Measurements from ENCODE around the gene ASPSCR1.
"Not testable (repeated sequence)": the region's sequence is repeated elsewhere in the genome, so short reads cannot be mapped to it uniquely, and the experiment has no call there.

DNA sequence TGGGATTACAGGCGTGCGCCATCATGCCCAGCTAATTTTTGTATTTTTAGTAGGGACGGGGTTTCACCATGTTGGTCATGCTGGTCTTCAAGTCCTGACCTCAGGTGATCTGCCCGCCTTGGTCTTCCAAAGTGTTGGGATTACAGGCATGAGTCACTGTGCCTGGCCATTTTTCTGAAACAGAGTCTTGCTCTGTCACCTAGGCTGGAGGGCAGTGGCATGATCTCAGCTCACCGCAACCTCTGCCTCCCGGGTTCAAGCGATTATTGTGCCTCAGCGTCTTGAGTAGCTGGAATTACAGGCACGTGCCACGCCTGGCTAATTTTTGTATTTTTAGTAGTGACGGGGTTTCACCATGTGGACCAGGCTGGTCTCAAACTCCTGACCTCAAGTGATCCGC is 4.1 kb downstream of the ASPSCR1 start:
- TF ChIP-seq, protein P1, sequence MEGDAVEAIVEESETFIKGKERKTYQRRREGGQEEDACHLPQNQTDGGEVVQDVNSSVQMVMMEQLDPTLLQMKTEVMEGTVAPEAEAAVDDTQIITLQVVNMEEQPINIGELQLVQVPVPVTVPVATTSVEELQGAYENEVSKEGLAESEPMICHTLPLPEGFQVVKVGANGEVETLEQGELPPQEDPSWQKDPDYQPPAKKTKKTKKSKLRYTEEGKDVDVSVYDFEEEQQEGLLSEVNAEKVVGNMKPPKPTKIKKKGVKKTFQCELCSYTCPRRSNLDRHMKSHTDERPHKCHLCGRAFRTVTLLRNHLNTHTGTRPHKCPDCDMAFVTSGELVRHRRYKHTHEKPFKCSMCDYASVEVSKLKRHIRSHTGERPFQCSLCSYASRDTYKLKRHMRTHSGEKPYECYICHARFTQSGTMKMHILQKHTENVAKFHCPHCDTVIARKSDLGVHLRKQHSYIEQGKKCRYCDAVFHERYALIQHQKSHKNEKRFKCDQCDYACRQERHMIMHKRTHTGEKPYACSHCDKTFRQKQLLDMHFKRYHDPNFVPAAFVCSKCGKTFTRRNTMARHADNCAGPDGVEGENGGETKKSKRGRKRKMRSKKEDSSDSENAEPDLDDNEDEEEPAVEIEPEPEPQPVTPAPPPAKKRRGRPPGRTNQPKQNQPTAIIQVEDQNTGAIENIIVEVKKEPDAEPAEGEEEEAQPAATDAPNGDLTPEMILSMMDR (IDR thresholded peaks at IDR 0.05 in 8 of 11, conservative IDR thresholded peaks at IDR 0.05 in 3 of 11), result not testable (repeated sequence)
- not testable (repeated sequence) for TF ChIP-seq POLR2A (IDR thresholded peaks at IDR 0.05)

Data from spleen (tissue), 7 donors.